OCI-M2 (cell line): ENCODE results near the gene NCAM1.

ENCODE experiments used
- DNase-seq: peaks from one replicate; lab custom pipeline; 2025; ENCODE audit not compliant: unreplicated experiment; lab: John Stamatoyannopoulos, UW

NCAM1 gene

GRCh38 chr11:112968941-112969713, 7.9 kb downstream of the NCAM1 start:
- DNase-seq, result no peak

- DNase-seq, result no peak
Measured at GRCh38 chr11:112971195-112971594, 10.0 kb downstream of the NCAM1 start.

DNA sequence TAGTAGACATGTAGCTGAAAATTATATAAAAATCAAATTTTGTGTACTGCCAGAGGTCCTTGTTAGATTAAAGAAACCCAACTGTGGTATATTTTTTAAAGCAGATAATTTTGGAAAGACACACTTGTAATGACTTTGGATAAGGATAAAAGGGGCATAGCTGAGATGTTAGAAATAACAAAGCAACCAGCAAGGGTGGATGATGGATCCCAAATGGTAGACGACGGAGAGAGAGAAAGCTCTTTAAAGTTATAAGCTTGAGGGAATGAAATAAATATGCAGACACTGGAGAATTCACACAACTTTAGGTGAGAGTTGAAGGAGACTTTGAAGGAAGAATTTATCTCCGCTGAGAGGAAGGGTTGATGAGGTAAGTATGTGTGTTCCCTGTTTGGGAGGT, 10.6 kb downstream of the NCAM1 start:
- DNase-seq, result no peak

DNA sequence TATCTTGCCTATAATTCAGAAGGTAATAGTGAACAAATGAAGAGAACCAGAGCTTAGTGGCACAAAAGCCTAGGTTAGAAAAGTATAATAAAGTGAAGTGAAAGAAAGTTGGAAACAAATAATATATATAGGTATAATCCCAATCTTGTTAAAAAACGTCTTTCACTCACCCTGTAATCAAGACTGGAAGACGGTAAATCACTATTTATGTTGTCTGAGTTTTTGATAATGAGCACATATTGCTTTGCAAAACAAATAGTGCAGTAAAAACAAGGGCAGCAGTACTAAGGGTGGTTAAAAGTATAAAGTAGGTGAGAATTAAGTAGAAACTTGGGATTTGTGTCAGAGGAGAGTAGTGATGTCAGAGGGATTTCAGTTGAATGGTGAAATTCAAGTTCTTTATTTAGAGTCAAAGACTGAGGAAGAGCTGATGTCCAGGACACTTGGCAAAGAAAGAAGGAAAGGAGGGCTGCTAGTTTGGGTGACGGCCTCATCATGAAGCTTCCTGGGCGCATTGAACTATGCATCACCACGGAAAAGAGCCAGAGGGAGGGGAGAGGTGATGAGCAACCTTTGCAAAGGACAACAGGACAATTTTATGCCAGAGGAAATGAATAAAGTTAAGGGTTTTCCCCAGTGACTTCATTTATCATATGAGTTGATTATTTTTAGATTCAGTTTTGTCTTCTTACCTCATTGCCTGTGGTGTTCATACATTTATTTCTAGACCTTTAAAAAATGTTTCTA, 11.4 kb downstream of the NCAM1 start:
- DNase-seq, result no peak

- DNase-seq, result no peak
Measured at GRCh38 chr11:112975051-112975450, 13.8 kb downstream of the NCAM1 start.

DNA sequence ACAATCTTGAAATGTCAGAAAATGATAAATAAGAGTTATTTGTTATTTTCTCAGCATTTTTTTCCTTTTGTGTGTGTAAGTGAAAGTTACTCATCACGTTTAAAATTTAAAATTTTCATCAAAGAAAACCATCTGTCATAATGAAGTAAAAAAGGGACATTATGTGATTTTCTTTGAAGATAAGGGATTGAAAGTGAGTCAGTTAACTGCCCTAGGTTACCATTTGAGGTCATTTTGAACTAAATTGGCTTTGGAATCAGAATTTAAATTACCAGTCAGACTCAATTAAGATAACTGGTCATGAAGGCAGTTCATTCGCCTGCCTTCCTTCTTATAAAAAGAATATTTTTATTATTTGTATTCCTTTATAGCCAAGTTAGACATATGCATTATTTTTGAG, 14.3 kb downstream of the NCAM1 start:
- no peak for DNase-seq

GRCh38 chr11:112977755-112978154, 16.5 kb downstream of the NCAM1 start:
- DNase-seq, result no peak

DNA sequence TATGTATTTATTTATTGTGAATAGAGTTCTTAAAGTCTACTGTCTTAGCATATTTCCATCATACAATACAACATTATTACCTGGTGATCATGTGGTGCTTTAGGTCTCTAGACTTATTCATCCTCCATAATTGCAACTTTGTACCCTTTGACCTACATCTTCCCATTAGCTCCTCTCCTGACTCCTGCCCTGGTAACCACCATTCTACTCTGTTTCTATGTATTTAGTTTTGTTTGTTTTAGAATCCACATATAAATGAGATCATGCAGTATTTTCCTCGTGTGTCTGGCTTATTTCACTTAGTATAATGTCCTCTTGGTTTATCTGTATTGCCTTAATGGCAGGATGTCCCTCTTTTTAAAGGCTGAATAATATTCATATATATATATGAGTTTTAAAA, 22.7 kb downstream of the NCAM1 start:
- no peak for DNase-seq

DNA sequence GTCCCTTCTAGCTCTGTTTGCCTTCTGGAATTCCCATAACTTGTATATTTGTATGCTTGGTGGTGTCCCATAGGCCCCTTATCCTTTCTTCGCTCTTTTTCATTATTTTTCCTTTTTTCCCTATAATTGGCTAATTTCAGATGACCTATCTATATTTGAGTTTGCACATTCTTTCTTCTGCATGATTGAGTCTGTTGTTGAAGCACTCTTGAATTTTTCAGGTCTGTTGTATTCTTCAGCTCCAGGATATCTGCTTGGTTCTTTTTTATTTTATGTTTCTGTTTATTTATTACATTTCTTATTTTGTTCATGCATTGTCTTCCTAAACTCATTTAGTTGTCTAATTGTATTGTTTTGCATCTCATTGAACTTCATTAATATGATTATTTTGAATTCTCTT, 28.0 kb downstream of the NCAM1 start:
- DNase-seq, result no peak

DNA sequence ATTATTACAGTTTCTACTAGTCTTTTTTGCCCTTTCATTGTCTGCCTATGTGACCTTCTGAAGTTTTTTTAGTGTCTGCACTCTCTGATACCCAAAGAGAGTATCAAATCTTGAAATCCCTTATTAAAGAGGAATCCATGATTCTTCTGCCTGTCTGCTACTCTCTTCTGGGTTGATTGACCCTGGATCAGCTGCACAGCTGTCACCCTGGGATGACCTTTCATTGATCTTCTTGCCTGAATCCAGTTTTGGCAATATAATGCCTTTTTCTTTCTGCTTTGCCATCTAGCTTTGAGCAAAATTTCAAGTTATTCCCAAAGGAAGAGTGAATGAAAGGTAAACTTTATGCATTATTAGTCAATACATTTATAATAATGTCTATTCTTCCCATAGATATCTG, 32.6 kb downstream of the NCAM1 start:
- DNase-seq, result no peak

GRCh38 chr11:112995423-112996090, 34.3 kb downstream of the NCAM1 start:
- no peak for DNase-seq

DNA sequence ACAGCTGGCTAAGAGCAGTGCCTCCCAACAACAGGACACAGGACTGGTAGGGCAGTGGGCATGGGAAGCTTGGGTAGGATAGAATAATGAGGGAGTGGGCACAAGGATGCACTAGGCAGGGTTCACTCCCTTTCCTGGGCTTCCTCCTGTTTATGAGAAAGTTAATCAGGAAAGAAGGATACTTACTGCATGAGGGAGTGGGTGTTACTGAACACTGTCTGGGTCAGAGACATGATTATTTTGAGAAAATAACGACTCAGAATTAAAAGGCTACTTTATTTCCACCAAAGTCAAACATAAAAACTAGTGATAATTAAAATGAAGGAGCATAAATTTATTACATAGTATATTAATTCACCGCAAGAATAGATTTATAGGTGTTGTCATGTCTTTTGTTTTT, 35.8 kb downstream of the NCAM1 start:
- DNase-seq, result no peak

DNA sequence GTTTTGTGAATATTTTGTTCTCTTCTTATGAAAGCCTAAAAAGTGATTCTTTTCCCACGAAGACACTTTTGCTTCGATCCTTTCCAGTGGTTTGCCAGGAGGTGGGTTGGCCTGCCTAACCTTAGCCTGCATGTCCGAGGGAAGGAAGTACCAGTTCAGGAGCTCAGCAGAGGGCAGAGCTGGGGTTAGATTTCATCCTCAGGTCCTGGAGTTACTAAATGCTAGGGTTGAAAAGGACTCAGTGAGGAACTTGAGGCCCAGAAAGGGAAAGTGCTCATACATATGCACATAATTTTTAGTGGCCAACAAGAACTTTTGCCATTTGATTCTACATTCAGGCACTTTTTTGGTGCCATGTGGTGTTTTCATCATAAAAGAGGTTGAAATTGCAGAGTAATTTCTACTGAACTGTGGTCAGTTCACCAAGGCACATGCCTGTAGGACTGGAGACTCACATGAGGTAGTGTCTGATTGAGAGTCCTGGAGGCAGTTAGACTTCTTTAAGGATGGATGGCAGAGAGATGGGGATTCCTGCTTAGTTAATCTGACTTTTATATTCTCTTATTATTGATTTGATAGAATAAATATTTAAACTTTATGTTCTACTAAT, 36.7 kb downstream of the NCAM1 start:
- DNase-seq, result no peak

- DNase-seq, result no peak
Measured at GRCh38 chr11:112999520-112999919, 38.3 kb downstream of the NCAM1 start.

DNA sequence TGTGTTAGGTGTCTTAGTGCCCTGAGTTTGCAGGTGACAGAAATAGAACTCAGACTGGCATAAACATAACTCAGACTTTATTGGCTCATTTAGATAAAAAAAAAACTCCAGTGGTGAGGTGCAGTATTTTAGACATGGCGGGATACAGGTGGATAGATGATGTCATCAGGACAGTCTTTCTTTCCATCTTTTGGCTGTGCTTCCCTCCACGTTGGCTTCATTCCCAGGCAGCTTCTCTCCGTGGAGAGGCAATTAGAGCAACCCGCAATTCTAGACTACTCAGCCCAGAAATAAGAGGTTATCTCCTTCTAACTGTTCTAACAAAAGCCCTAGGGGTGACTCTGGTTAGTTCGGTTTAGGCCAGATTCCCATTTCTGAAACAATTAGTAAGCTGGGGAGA, 40.5 kb downstream of the NCAM1 start:
- no peak for DNase-seq

- DNase-seq, result no peak
Measured at GRCh38 chr11:113006896-113007445, 45.8 kb downstream of the NCAM1 start.

DNA sequence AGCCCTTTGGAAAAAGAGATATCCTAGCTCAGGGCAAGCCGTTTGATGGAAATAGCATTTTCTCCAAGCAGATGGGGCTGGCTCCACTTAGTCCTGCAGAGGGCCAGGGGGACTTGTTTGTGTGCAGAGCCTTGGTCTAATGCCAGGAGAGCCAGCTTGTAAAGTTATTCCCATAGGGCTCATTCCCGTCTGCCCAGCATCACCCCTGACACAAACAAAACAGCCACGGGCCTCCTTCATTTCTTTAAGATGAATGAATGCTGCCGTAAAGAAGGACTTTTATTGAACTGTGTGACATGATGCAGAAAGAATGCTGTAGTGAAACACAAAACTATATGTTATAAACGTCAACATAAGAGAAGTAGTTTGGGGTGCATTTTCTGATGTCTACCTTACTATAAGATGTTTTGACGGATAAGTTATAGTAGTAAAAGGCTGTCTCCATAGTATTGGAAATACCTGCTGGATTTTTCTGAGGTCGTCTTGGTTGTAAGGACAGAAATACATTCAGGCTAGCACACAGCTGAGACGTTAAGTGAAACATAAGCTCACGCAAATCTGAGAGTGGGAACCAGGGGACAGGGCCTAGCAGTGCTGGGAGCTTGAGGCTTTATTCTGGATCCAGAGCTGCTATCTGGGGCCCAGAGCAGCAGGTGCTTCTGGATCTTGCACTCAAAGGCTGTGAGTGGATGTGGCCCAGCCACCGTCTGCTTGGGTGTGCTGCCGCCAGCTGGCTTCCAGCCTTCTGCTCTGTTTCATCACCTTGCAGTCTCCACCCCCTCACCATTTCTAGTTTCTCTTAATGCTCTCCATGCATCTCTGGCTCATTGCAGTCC, 53.3 kb downstream of the NCAM1 start:
- DNase-seq, result no peak

GRCh38 chr11:113015098-113015455, 53.9 kb downstream of the NCAM1 start:
- no peak for DNase-seq

GRCh38 chr11:113016905-113017304, 55.7 kb downstream of the NCAM1 start:
- no peak for DNase-seq

- DNase-seq, result no peak
Measured at GRCh38 chr11:113018913-113019312, 57.7 kb downstream of the NCAM1 start.

GRCh38 chr11:113019711-113020110, 58.5 kb downstream of the NCAM1 start:
- DNase-seq, result no peak
